HepG2 (cell line): ENCODE results near the gene CKB. TPM values are rescaled to one million over a fixed set of nuclear protein-coding genes. Genes with fewer than 3 reads are reported as not detected.
A peak's percentile ranks its signal among the peaks of the same experiment; 100 is the strongest.

Experiments used
- ARID2 ChIP-seq: sonication (generic); formaldehyde crosslinking; IDR thresholded peaks from 2 replicates; pipeline ENCODE4 v1.8.1; 2022; ENCODE audit warnings: mild to moderate bottlenecking, missing genetic modification reagents, borderline replicate concordance
- GATAD1 ChIP-seq: IDR thresholded peaks from 2 replicates; pipeline ENCODE4 v1.6.1; 2016; ENCODE audit warnings: missing genetic modification reagents, missing compliant biosample characterization
- GMEB1 ChIP-seq: sonication (generic); formaldehyde crosslinking; IDR thresholded peaks from 2 replicates; pipeline ENCODE4 v1.5.1; 2020; ENCODE audit warnings: missing genetic modification reagents, mild to moderate bottlenecking, borderline replicate concordance
- KDM2A ChIP-seq: sonication (generic); formaldehyde crosslinking; IDR thresholded peaks from 2 replicates; pipeline ENCODE4 v1.4.0; 2020; ENCODE audit warnings: low read depth, missing genetic modification reagents, borderline replicate concordance
- KLF13 ChIP-seq: sonication (generic); formaldehyde crosslinking; IDR thresholded peaks from 2 replicates; pipeline ENCODE4 v1.4.0; 2020; ENCODE audit warnings: mild to moderate bottlenecking, missing genetic modification reagents
- KLF6 ChIP-seq: IDR thresholded peaks from 2 replicates; pipeline ENCODE4 v1.8.0; 2016; ENCODE audit warnings: missing biosample characterization, missing genetic modification reagents
- KMT2A ChIP-seq: sonication (generic); formaldehyde crosslinking; IDR thresholded peaks from 2 replicates; pipeline ENCODE4 v1.4.0; 2020; ENCODE audit warnings: missing genetic modification reagents
- MAX ChIP-seq: IDR thresholded peaks from 2 replicates; pipeline ENCODE4 v1.6.1; 2012; ENCODE audit warnings: inconsistent platforms
- MEF2D ChIP-seq: sonication (generic); formaldehyde crosslinking; IDR thresholded peaks from 2 replicates; pipeline ENCODE4 v1.5.1; 2020; ENCODE audit warnings: mild to moderate bottlenecking, missing genetic modification reagents
- MLXIP ChIP-seq: sonication (generic); formaldehyde crosslinking; IDR thresholded peaks from 2 replicates; pipeline ENCODE4 v1.9.0; 2021; ENCODE audit warnings: missing genetic modification reagents, borderline replicate concordance
- NFYB ChIP-seq: sonication (generic); formaldehyde crosslinking; IDR thresholded peaks from 2 replicates; pipeline ENCODE4 v1.4.0; 2020; ENCODE audit warnings: missing genetic modification reagents
- PCBP2 ChIP-seq: fragments of 200-400 bp; formaldehyde crosslinking; optimal IDR thresholded peaks from 2 replicates; pipeline ENCODE3; 2018; ENCODE audit warnings: low read length, low read depth; ENCODE audit not compliant: poor library complexity, severe bottlenecking
- RBM39 ChIP-seq: fragments of 200-400 bp; formaldehyde crosslinking; IDR thresholded peaks from one replicate; pipeline ENCODE4 v1.6.1; 2018; ENCODE audit warnings: antibody characterized with exemption, mild to moderate bottlenecking, low read depth, low read length; ENCODE audit not compliant: poor library complexity, severe bottlenecking
- RXRA ChIP-seq: sonication (generic); formaldehyde crosslinking; IDR thresholded peaks from 2 replicates; pipeline ENCODE4 v1.5.1; 2020; ENCODE audit warnings: missing genetic modification reagents
- RXRB ChIP-seq: IDR thresholded peaks from 2 replicates; pipeline ENCODE4 v1.6.1; 2016; ENCODE audit warnings: borderline replicate concordance, missing genetic modification reagents, missing compliant biosample characterization
- SMYD3 ChIP-seq: sonication (generic); formaldehyde crosslinking; IDR thresholded peaks from 2 replicates; pipeline ENCODE4 v1.8.1; 2023; ENCODE audit warnings: mild to moderate bottlenecking, missing genetic modification reagents
- SP5 ChIP-seq: IDR thresholded peaks from 2 replicates; pipeline ENCODE4 v1.6.1; 2016; ENCODE audit warnings: low read depth, borderline replicate concordance
- U2AF1 ChIP-seq: fragments of 200-400 bp; formaldehyde crosslinking; optimal IDR thresholded peaks from 2 replicates; pipeline ENCODE3; 2017; ENCODE audit warnings: mild to moderate bottlenecking, low read depth, low read length
- YY1 ChIP-seq: IDR thresholded peaks from 2 replicates; pipeline ENCODE4 v1.6.1; 2011; ENCODE audit warnings: low read length, low read depth, moderate library complexity, mild to moderate bottlenecking; ENCODE audit not compliant: insufficient read depth, insufficient replicate concordance
- ZFP62 ChIP-seq: sonication (generic); formaldehyde crosslinking; IDR thresholded peaks from 2 replicates; pipeline ENCODE4 v1.4.0; 2020; ENCODE audit warnings: missing genetic modification reagents
- ZFY ChIP-seq: sonication (generic); formaldehyde crosslinking; IDR thresholded peaks from 2 replicates; pipeline ENCODE4 v1.4.0; 2020; ENCODE audit warnings: missing genetic modification reagents
- ZMYM3 ChIP-seq: sonication (generic); formaldehyde crosslinking; IDR thresholded peaks from 2 replicates; pipeline ENCODE4 v1.5.1; 2020; ENCODE audit warnings: mild to moderate bottlenecking, missing genetic modification reagents
- ZNF563 ChIP-seq: sonication (generic); formaldehyde crosslinking; IDR thresholded peaks from 2 replicates; pipeline ENCODE4 v1.8.0; 2022; ENCODE audit warnings: mild to moderate bottlenecking, moderate library complexity, missing genetic modification reagents
- ZNF572 ChIP-seq: sonication (generic); formaldehyde crosslinking; IDR thresholded peaks from 2 replicates; pipeline ENCODE4 v1.5.1; 2020; ENCODE audit warnings: mild to moderate bottlenecking, missing genetic modification reagents
- polyA plus RNA-seq, 8 experiments: library from polyadenylated mRNA; depleted of rRNA in 3 of 8; stranded (reverse) in 7 of 8; unstranded in 1 of 8; fragments of >200 nt; fragmentation: Illumina TruSeq in 4 of 8; extraction: Trizol in 4 of 8; gene quantifications; 2 replicates each; pipeline versions ENCODE4 v1.2.1 to v1.2.3, GENCODE V29; 2011 to 2016; ENCODE audit warnings: low read depth in 4 of 8, missing spikeins in 1 of 8, mixed read lengths in 1 of 8; ENCODE audit not compliant: insufficient read depth in 1 of 8
- total RNA-seq, 5 experiments: library from RNA; depleted of rRNA; stranded (reverse); fragments of >200 nt; fragmentation: Illumina TruSeq; extraction: Trizol; gene quantifications; 2 replicates each; pipeline ENCODE4 v1.2.3, GENCODE V29; 2016; ENCODE audit warnings: low read depth in 1 of 5

Gene CKB
- total and polyA plus RNA-seq, 2 of the 13 experiments (the other 11 are each of a cell fraction or from before 2014, with no cell fraction given): 82.3 to 217 TPM

GRCh38 chr14:103500148-103500990 is 22.3 kb downstream of the CKB start (continued):
- TF ChIP-seq ZNF572: no peak
- 0 out of 2 replicates have a peak, but pooled peaks have one; percentile 23 for TF ChIP-seq MEF2D (CRISPR knock-in tag)
- peak; percentile 29; the same call in 1 of the 2 replicates for TF ChIP-seq RXRA (CRISPR knock-in tag)
- TF ChIP-seq ARID2 (CRISPR knock-in tag): no peak
- no peak for TF ChIP-seq MLXIP (CRISPR knock-in tag)
- no peak for TF ChIP-seq KLF6 (CRISPR knock-in tag)
- no peak for TF ChIP-seq GMEB1 (CRISPR knock-in tag)
- no peak for TF ChIP-seq SMYD3 (CRISPR knock-in tag)
- TF ChIP-seq SP5: 0 out of 2 replicates have a peak, but pooled peaks have one; percentile 10
- no peak for TF ChIP-seq ZNF563
- no peak for TF ChIP-seq KLF13 (CRISPR knock-in tag)
- peak; percentile 47; the same call in 1 of the 2 replicates for TF ChIP-seq ZFY
- TF ChIP-seq PCBP2: no peak
- TF ChIP-seq YY1: peak; percentile 49
- TF ChIP-seq MAX: 0 out of 2 replicates have a peak, but pooled peaks have one; percentile 30
- no peak for TF ChIP-seq ZMYM3
- 0 out of 2 replicates have a peak, but pooled peaks have one; percentile 28 for TF ChIP-seq KMT2A (CRISPR knock-in tag)
- no peak for TF ChIP-seq RBM39
- peak; percentile 66; the same call in 1 of the 2 replicates for TF ChIP-seq KDM2A (CRISPR knock-in tag)
- 0 out of 2 replicates have a peak, but pooled peaks have one; percentile 33 for TF ChIP-seq GATAD1
- no peak for TF ChIP-seq NFYB
- no peak for TF ChIP-seq ZFP62
- peak; percentile 63; the same call in 1 of the 2 replicates for TF ChIP-seq RXRB (CRISPR knock-in tag)
- TF ChIP-seq U2AF1: peak; percentile 59
